AG08395 (cell line): ENCODE measurements around the gene DPEP3.
A peak's percentile ranks its signal among the peaks of the same experiment; 100 is the strongest.
"Not testable (repeated sequence)": the region's sequence is repeated elsewhere in the genome, so short reads cannot be mapped to it uniquely, and the experiment has no call there.

Source experiments
- DNase-seq: peaks from one replicate; pipeline ENCODE4 v3.0.0; 2012; ENCODE audit warnings: mixed read lengths, low spot score

The DPEP3 gene

GRCh38 chr16:67943619-67944504 is 36.4 kb downstream of the DPEP3 start, which contains the start of gene LCAT:
TSS of gene LCAT (minus strand) at chr16:67944120. CDS start at chr16:67944101, 19 bp downstream.
- DNase-seq: peak; percentile 49

GRCh38 chr16:67943256-67943618 is 37.1 kb downstream of the DPEP3 start:
- no peak for DNase-seq

GRCh38 chr16:67942510-67943255 is 37.6 kb downstream of the DPEP3 start:
- no peak for DNase-seq

GRCh38 chr16:67942200-67942509 is 38.1 kb downstream of the DPEP3 start:
- peak; percentile 50 for DNase-seq

- no peak for DNase-seq
Observed at GRCh38 chr16:67941469-67942199, 38.7 kb downstream of the DPEP3 start.

GRCh38 chr16:67940446-67941089 is 39.7 kb downstream of the DPEP3 start:
- DNase-seq: no peak

GRCh38 chr16:67939507-67940445 is 40.5 kb downstream of the DPEP3 start:
- no peak for DNase-seq

GRCh38 chr16:67937713-67938112 is 42.6 kb downstream of the DPEP3 start:
- DNase-seq: not testable (repeated sequence)

GRCh38 chr16:67936880-67937605 is 43.3 kb downstream of the DPEP3 start:
- DNase-seq: no peak

GRCh38 chr16:67936124-67936879 is 44.0 kb downstream of the DPEP3 start, which contains the start of gene PSMB10:
TSS of gene PSMB10 (minus strand) at chr16:67936850. CDS start at chr16:67936749, 101 bp downstream.
- peak; percentile 74 for DNase-seq

GRCh38 chr16:67935402-67936123 is 44.7 kb downstream of the DPEP3 start:
- DNase-seq: peak; percentile 98

GRCh38 chr16:67935101-67935401 is 45.2 kb downstream of the DPEP3 start:
- no peak for DNase-seq

- no peak for DNase-seq
Observed at GRCh38 chr16:67934306-67935100, 45.8 kb downstream of the DPEP3 start.

GRCh38 chr16:67933805-67934204 is 46.5 kb downstream of the DPEP3 start:
- DNase-seq: no peak

- no peak for DNase-seq
Observed at GRCh38 chr16:67932462-67932840, 47.8 kb downstream of the DPEP3 start.

- DNase-seq: no peak
Observed at GRCh38 chr16:67931712-67932461, 48.4 kb downstream of the DPEP3 start, which contains the start of gene CTRL. TSS of gene CTRL (minus strand) at chr16:67931862. CDS start at chr16:67931852, 10 bp downstream.

- DNase-seq: no peak
Observed at GRCh38 chr16:67930678-67931211, 49.6 kb downstream of the DPEP3 start.
